RWPE2 (cell line): ENCODE results near the gene PDLIM7.

Experiments used
- ATAC-seq: fragments of 200-7000 bp; cut with Tn5 transposase; 3 replicates; pipeline ENCODE4 v1.9.1; 2021; ENCODE audit warnings: low read depth
- DNase-seq: peaks from one replicate; pipeline ENCODE4 v3.0.0-alpha.2; 2020; ENCODE audit warnings: low spot score
- H3K27ac ChIP-seq: fragments of 450-650 bp; 2 replicates; pipeline ENCODE4 v1.5.1; 2017; ENCODE audit warnings: mild to moderate bottlenecking; ENCODE audit not compliant: poor library complexity, severe bottlenecking
- H3K27me3 ChIP-seq: fragments of 250-450 bp; sonication (Bioruptor Pico); 2 replicates; pipeline ENCODE4 v1.5.1; 2021; ENCODE audit warnings: mild to moderate bottlenecking, moderate library complexity; ENCODE audit not compliant: insufficient read depth, poor library complexity, severe bottlenecking
- H3K36me3 ChIP-seq: fragments of 250-450 bp; sonication (Bioruptor Pico); 2 replicates; pipeline ENCODE4 v1.5.1; 2020; ENCODE audit warnings: low read depth, mild to moderate bottlenecking, moderate library complexity
- H3K4me1 ChIP-seq: fragments of 250-450 bp; sonication (Bioruptor Pico); 2 replicates; pipeline ENCODE4 v1.5.1; 2021; ENCODE audit warnings: mild to moderate bottlenecking, moderate library complexity; ENCODE audit not compliant: insufficient read depth, poor library complexity, severe bottlenecking
- H3K4me3 ChIP-seq: fragments of 250-450 bp; sonication (Bioruptor Pico); 2 replicates; pipeline ENCODE4 v1.5.1; 2021; ENCODE audit warnings: mild to moderate bottlenecking, moderate library complexity; ENCODE audit not compliant: severe bottlenecking
- H3K9me3 ChIP-seq: fragments of 250-450 bp; sonication (Bioruptor Pico); 2 replicates; pipeline ENCODE4 v1.5.1; 2021; ENCODE audit warnings: mild to moderate bottlenecking, moderate library complexity; ENCODE audit not compliant: severe bottlenecking
- TF ChIP-seq, protein P1 (sequence below): fragments of 450-650 bp; IDR thresholded peaks from one replicate; pipeline ENCODE4 v1.5.1; 2017; ENCODE audit warnings: mild to moderate bottlenecking, moderate library complexity; ENCODE audit not compliant: poor library complexity, severe bottlenecking

The PDLIM7 gene

DNA sequence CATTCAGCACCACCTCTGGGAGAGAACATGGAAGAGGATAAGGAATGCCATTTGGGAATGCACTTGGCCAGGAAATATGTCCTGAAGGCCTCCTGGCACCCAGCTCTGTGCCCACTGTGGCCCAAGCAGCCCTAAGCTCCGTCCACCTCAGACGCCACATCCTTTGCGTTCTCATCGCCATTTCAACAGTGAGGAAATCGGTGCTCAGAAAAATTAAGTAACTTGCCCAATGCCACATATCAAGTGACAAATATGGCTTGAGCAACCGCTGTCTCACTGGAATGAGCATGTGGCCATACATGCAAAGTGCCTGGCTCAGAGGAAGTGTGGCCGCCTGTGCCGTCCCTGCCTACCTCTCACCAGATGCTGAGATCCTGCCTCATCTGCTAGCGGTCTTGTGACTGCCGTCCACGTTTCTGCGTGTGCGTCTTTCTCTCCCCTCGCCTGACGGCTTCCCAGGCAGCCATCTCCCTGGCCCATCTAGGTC is 13.2 kb upstream of the PDLIM7 start:
- Histone ChIP-seq H3K9me3 (no peaks in the 10 kb centered on the region), H3K4me3 (no peak overlapping the region), H3K36me3 (peaks cover 57% of the 10 kb centered on the region), H3K27me3 (no peaks in the 10 kb centered on the region), H3K27ac (no peak overlapping the region), H3K4me1 (no peaks in the 10 kb centered on the region)
- ATAC-seq (no peak), DNase-seq (no peak)
- TF ChIP-seq, protein P1, sequence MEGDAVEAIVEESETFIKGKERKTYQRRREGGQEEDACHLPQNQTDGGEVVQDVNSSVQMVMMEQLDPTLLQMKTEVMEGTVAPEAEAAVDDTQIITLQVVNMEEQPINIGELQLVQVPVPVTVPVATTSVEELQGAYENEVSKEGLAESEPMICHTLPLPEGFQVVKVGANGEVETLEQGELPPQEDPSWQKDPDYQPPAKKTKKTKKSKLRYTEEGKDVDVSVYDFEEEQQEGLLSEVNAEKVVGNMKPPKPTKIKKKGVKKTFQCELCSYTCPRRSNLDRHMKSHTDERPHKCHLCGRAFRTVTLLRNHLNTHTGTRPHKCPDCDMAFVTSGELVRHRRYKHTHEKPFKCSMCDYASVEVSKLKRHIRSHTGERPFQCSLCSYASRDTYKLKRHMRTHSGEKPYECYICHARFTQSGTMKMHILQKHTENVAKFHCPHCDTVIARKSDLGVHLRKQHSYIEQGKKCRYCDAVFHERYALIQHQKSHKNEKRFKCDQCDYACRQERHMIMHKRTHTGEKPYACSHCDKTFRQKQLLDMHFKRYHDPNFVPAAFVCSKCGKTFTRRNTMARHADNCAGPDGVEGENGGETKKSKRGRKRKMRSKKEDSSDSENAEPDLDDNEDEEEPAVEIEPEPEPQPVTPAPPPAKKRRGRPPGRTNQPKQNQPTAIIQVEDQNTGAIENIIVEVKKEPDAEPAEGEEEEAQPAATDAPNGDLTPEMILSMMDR, result no peak

DNA sequence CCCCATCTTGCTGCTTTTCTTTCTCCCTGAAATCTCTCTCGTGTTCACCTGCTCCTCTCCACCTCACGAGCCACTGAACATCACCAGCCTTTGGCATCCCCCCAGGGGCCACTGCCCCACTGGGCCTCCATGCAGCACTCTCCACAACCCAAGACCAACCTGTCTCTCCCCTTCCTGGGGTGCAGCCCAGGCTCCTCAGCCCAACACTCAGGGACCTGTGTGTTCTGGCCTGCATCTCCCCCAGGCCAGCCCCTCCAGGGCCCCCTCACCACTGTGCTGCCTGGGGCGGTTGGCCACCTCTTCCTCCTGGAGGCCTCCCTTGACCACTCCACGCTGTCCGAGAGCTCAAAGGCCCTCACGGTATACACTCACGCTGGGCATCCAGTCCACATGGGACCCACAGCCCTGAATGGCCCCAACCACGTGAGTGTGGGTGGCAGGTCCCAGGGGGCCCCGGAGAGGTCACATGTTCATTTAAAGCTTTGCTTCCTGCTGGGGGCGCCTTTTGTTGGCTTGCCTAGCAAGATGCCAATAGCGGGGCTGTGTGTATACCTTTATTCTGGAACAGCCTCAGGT is 12.7 kb upstream of the PDLIM7 start:
- H3K4me3 ChIP-seq, result no peak overlapping the region
- no peaks in the 10 kb centered on the region for H3K9me3 ChIP-seq
- H3K27me3 ChIP-seq, result no peaks in the 10 kb centered on the region
- H3K36me3 ChIP-seq, result peaks cover 51% of the 10 kb centered on the region
- H3K27ac ChIP-seq, result no peak overlapping the region
- H3K4me1 ChIP-seq, result no peaks in the 10 kb centered on the region
- DNase-seq (no peak), ATAC-seq (0 out of 3 replicates have a peak, but pooled peaks have one; percentile 4)
- TF ChIP-seq, protein P1, result no peak

DNA sequence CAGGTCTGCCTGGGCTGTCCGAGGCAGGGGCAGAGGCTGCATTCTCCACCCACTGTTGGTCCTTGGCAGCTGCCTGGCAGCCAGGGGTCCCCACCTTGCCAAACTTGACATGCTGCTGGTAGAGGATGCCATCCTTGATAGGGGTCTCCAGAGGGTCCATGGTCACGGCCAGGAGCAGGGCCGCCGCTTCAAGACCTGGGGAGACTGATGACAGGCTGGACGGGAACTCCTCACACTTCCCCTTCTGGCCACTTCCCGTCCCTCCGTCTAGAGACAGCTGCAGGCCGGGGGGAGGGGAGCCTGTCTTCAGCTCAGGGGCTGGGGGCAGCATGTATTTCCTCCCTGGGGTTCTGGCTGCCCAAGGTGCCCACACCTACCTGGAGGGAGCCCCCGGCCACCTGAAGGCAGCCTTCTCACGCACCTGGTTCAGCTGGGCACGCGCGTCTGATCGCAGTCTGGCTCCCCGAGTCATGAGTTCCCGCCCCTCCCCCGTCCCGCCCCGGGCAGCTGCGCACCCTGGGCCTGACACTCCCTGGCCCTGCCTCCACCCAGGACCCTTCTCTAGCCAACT is 12.1 kb upstream of the PDLIM7 start, which contains the start of gene DOK3:
Gene DOK3, minus strand, starts transcription at position 446 of the 571 bp plus-strand sequence. Its CDS starts 286 bp downstream, at position 160.
- H3K27ac ChIP-seq, result no peak within 1 kb of the TSS
- no peaks in the 10 kb centered on the region for H3K9me3 ChIP-seq
- peaks cover 45% of the 10 kb centered on the region for H3K36me3 ChIP-seq
- no peaks in the 10 kb centered on the region for H3K4me1 ChIP-seq
- DNase-seq, result no peak
- no peak within 1 kb of the TSS for H3K4me3 ChIP-seq
- TF ChIP-seq, protein P1, result no peak
- no peaks in the 10 kb centered on the region for H3K27me3 ChIP-seq
- 0 out of 3 replicates have a peak, but pooled peaks have one; percentile 4 for ATAC-seq

DNA sequence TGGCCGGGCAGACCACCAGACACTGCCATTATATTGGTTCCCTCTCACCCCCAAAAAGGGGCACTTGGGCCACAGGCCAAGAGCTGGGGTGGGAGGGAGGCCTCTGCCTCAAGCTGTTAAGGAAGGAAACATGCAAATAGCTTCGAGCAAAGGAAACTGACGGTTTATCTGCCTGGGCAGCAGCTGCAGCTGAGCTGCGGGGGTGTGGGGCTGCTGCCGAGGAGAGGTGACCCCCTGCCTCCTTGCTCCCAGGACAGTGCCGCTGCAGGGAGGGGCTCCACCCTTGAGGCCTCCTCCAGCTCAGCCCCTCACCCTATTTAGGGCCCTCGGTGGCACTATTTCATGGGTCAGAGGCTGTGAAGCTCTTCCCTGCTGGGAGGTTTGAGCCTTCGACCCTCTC is 11.4 kb upstream of the PDLIM7 start:
- no peak for ATAC-seq

More for the DNA sequence above, 11.4 kb upstream of the PDLIM7 start:
- Histone ChIP-seq H3K36me3 (peaks cover 39% of the 10 kb centered on the region), H3K9me3 (no peaks in the 10 kb centered on the region), H3K4me3 (no peak overlapping the region), H3K27ac (no peak overlapping the region), H3K4me1 (no peaks in the 10 kb centered on the region), H3K27me3 (no peaks in the 10 kb centered on the region)
- no peak for DNase-seq
- TF ChIP-seq, protein P1, result no peak
